Measurements from ENCODE around the gene TBC1D22A. TPM values are rescaled to one million over a fixed set of nuclear protein-coding genes. Genes with fewer than 3 reads are reported as not detected.

TBC1D22A gene
- total RNA-seq, 1 experiment from 2014 or later = 18.2 TPM

DNA sequence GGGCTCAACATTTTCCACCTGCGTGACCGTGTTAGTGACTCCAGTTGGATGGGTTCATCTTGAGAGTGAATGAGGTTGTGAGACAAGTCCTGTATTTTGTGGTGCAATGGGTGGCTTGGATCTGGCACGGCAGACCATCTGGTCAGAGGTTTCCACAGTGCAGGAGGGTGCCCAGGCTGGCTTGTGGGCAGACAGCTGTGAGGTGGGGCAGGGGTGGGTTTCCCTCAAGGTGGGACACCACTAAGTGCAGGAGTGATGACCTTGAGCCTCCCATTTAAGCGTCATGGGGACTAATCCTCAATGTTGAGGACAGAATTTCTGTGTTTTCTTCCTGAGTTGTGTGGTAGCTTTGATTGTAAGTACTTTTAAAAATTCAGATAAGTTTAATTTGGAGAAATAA lies 220.6 kb downstream of the TBC1D22A start:
- H3K9me3 ChIP-seq = no peaks in the 10 kb centered on the region
- DNase-seq = no peak

DNA sequence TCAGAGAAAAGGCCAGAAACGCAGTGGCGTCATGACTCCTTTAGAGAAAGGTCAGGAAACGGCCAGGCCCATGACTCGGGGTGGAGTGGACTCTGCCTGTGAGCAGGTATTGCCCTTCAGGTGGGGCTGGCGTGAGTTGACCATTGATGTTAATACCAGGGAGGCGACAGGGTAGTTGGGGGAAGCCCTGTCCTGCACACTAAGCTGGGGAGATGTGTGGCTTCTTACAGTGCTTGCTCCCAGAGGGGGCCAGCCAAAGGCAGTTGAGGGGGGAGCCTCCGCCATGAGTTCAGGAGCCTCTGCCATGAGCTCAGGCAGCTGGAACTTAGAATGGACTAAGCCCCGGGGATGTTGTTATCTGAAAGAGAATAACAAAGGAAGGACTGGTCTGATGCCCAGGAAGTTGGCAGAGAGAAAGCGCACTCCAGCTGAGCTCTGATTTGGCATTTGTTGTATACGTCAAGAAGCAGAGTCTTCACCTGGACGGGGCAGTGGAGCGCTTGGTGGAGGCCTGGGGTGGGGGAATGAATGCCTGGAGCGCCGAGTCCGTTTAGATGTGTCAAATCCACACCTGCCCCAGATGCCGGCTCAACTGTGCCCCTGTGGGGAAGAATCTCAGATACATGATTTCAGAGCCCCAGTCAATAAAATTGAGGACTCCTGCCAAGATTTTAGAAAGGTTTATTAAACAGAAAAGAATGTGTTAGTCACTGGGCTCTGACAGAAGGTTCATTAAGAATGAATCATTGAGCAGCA lies 222.5 kb downstream of the TBC1D22A start:
- Histone ChIP-seq H3K27me3 (no peaks in the 10 kb centered on the region), H3K9me3 (no peaks in the 10 kb centered on the region), H3K4me3 (no peak overlapping the region), H3K36me3 (peaks cover 5% of the 10 kb centered on the region)
- peak; percentile 87 for DNase-seq

More for the DNA sequence above, 220.6 kb downstream of the TBC1D22A start:
- Histone ChIP-seq H3K4me3 (no peak overlapping the region), H3K27me3 (no peaks in the 10 kb centered on the region), H3K36me3 (peaks cover 5% of the 10 kb centered on the region)

DNA sequence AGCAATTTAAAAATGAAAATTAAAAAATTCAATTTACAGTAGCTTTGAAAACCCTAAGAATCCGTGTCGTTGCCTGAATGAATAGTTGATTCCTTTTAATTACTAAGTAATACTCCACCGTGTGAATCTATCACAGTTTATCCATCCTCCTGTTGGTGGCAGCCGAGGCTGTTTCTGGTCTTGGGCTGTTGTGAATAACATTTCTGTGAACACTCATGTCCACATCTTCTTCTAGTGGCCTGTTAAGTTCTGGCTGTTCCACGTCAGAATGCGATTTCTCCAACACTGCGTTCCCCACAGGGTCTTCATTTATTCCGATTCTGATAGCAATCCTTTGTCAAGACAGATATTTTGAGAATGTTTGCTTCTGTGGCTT lies 223.0 kb downstream of the TBC1D22A start:
- H3K9me3 ChIP-seq = no peaks in the 10 kb centered on the region
- H3K4me3 ChIP-seq = no peak overlapping the region
- DNase-seq = no peak
- no peaks in the 10 kb centered on the region for H3K27me3 ChIP-seq
- H3K36me3 ChIP-seq = peaks cover 1% of the 10 kb centered on the region

DNA sequence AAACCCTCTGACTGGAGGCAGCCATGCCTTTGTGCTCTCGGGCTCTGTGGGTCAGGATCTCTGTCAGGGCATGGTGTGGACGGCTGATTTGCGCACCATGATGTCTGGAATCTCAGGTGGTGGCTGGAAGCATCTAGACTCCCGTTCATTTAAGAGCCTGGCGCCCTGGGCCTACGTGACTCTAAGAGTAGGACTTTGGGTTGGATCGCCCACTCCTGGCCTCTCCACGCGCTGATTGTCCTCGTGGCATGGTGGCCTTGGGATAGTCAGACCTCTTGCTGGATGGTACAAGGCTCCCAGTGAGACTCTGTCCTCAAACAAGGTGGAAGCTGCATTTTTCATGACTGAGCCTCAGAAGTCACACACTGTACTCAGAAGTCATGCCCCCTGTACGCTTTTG lies 224.3 kb downstream of the TBC1D22A start:
- DNase-seq = no peak
- H3K27me3 ChIP-seq = no peaks in the 10 kb centered on the region

DNA sequence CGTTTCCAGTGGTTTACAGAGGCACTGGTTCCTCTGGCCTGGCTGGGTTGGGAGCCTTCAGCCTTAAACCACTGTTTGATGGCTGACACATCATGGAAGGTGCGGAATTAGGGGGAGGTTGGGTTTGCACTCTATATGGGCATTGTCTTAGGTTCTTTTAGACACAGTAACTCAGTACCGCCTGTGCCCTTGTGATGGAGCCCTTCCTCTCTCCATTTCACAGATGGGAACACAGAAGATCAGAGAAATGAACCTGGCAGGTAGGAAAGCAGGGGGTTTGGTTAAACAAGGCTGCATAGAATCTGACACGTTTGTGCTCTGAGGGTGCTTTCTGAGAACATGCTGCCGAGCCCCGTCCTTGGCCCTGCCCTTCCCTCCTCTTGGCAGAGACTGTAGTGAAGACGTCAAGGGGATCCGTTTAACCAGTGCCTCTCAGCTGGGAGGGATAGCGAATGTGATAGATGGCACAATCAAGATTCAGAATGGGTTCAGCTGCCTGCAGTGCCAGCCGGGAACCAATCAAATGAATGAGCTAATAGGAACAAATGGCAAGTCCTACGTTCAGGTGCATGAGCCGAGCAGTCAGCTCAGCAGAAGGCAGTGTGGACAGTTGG lies 228.6 kb downstream of the TBC1D22A start:
- Histone ChIP-seq H3K36me3 (no peaks in the 10 kb centered on the region), H3K9me3 (no peaks in the 10 kb centered on the region), H3K4me3 (no peak overlapping the region), H3K27me3 (no peaks in the 10 kb centered on the region)
- DNase-seq = no peak

More for the DNA sequence above, 224.3 kb downstream of the TBC1D22A start:
- H3K4me3 ChIP-seq = no peak overlapping the region
- H3K9me3 ChIP-seq = no peaks in the 10 kb centered on the region
- no peaks in the 10 kb centered on the region for H3K36me3 ChIP-seq

DNA sequence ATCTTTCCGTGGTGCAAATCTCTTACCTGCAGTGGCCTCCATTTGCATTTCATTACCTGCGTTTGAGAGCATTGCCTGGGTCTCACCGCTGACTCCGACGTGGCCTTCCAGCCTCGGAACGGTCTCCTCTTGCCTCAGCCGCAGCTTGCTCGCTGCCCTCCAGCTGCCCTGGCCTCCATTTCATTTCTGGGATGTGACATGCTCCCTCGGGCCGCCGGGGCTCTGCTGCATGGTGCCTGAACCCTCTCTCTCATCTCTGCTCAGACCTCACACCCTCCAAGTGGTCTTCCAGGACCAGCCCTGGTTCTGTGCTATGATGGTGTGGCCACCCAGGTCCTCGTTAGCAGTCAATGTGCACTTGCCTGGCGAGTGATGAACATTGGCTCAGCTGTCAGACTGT lies 229.2 kb downstream of the TBC1D22A start:
- Histone ChIP-seq H3K36me3 (no peaks in the 10 kb centered on the region), H3K9me3 (no peaks in the 10 kb centered on the region), H3K27me3 (no peaks in the 10 kb centered on the region), H3K4me3 (no peak overlapping the region)
- DNase-seq = no peak

DNA sequence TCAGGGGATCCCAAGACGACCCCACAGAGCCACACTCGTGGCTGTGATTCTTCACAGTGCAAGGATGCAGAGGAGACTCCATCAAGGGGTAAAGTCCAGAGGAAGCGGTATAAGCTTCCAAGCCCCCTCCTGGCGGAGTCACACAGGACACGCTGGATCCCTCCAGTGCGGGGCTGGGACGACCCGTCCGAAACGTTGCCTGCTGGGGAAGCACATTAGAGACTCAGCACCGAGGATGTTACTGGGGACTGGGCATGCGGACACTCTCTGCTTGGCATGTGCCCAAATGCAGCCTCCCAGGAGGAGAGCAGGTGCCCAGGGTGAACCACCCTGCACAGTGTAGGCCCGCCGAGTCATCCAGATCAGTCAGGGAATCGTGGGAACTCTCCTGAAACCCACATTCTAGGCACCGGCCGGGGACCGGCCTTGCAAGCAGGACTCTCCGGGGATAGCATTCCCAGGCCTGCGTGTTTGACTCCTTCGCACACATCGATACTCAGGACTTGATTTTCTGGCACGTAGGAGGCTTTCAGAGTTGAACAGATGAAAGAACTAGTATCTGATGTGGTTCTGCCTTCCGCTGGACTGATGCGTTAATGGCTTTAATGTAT lies 229.8 kb downstream of the TBC1D22A start:
- no peaks in the 10 kb centered on the region for H3K9me3 ChIP-seq
- H3K36me3 ChIP-seq = no peaks in the 10 kb centered on the region
- no peak overlapping the region for H3K4me3 ChIP-seq
- H3K27me3 ChIP-seq = no peaks in the 10 kb centered on the region
- DNase-seq = no peak

DNA sequence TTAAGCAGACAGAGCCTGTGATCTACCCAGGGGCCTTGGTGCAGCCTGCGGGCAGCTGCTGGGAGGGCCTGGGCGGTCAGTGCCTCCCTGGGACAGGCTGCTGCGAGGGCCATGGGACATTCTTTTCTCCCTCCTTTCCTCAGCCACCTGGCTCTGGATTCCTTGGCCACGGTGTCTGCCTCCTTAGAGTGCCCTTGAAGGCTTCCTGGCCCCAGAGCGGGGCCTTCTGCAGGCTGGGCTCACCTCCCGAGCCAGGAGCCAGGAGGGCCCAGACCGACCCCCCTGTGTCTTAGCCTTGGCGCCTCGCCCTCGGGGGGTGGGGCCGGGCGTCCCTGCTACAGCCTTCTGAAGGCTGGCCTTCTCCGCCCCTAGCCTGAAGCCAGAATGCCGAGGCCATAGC lies 231.2 kb downstream of the TBC1D22A start:
- DNase-seq = no peak
- Histone ChIP-seq H3K27me3 (no peaks in the 10 kb centered on the region), H3K4me3 (no peak overlapping the region), H3K9me3 (no peaks in the 10 kb centered on the region), H3K36me3 (no peaks in the 10 kb centered on the region)

DNA sequence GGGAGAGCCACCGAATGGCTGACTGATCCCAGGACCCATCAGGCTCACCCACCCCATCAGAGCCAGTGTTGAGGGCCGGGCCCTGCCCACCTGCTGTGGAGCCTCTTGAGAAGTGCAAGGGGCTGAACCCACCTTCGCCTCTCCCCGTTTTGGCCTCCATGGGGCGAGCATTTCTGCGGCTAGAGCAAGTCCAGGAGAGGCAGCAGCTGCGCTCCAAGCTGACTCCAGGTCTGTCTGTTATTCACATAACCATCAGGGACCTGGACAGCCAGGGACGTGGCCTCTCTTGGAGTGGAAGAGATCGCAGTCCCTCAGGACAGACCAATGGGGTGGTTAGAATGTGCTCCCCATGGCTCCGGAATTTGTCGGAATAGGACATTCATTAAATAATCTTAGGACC lies 231.8 kb downstream of the TBC1D22A start:
- no peak for DNase-seq
- Histone ChIP-seq H3K27me3 (no peaks in the 10 kb centered on the region), H3K9me3 (no peaks in the 10 kb centered on the region), H3K4me3 (no peak overlapping the region), H3K36me3 (no peaks in the 10 kb centered on the region)

DNA sequence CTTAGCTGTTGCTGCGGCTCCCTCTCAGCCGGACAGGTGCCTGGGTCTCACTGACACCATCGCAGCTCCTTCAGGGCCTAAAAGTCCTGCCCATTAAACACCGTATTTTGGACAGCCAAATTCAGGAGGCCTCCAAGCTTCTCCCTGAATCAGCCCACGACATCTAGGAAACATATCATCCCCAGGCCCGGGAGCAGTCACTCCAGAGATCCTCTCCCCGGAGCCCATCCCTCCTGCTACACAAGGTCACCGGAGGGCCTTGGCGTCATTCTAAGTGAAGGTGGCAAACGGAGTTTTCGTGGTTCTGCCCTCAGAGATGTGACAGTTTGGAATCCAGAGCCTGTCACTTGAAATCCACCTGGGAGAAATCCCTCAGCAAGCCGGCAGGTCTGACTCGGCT lies 232.5 kb downstream of the TBC1D22A start:
- DNase-seq = no peak
- H3K9me3 ChIP-seq = no peaks in the 10 kb centered on the region
- H3K36me3 ChIP-seq = no peaks in the 10 kb centered on the region
- H3K4me3 ChIP-seq = no peak overlapping the region
- H3K27me3 ChIP-seq = no peaks in the 10 kb centered on the region

DNA sequence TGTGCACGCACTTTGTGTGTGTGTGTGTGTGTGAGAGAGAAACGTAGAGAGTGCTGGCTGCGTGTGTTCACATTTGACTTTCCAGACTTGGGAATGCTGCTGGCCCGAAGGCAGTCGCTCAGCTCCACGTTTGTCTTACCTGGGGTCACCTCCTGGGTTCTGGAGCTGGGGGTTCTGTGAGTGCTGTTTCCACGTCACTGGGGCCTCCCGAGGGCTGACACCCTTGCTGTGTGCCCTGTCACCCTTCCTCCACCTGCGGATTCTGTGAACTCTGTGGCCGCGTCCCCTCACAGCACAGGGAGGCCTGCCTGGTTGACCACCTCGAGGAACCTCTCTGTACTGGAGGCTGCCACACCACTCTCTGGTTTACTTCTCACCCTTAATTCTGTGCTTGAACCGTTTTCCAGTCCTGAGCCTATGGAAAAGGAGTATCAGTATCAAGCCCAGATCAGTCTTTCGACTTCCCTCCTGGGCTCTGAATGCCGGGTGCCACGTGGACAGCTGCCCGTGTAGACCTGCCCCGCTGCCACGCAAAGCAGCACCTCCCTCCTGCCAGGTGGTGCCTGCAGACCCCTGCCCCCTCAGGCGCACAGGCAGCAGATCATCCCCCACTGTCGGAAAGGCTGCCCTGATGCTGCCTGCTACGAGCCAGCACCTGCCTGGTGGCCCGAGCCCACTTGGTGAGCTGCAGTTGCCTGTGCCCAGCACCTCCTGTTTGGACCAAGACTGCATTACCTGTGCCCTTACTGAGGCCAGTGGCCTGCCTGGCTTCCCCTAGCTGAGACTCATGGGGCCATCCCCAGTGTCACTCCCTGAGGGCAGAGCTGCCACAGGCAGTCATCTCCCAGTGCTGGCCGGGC lies 233.3 kb downstream of the TBC1D22A start:
- H3K9me3 ChIP-seq = no peaks in the 10 kb centered on the region
- H3K36me3 ChIP-seq = no peaks in the 10 kb centered on the region
- no peak overlapping the region for H3K4me3 ChIP-seq
- H3K27me3 ChIP-seq = no peaks in the 10 kb centered on the region
- no peak for DNase-seq

DNA sequence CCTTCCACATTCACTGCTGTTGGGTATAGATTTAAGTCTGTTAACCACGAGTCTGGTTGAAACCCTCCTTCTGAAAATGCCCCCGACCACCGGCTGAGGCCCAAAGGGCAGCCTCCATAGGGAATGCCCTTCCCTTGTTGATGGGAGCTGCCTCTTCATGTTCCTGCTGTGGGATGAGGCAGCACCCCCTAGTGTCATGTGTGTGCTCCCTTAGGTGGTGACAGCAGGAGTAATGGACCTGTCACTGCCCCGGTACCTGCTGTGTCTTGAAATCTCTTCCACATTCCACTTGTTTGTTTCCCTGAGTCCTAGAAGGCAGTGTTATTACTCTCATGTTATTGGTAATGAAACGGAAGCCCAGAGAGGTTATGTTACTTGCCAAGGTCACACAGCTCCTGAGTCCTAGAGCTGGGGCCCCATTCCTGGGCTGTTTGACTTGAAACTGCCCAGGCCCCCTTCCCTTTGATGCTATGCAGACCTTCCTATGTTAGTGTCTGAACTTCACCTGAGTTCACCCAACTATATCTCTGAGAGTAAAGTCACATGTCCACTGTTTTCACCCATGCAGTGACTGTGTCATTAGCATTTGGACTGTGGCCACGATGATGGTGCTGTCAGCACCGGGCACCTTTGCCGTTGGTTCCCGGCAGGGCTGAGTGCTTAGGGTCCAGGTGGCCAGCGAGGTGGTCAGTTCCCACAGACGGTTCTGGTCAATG lies 234.3 kb downstream of the TBC1D22A start:
- Histone ChIP-seq H3K36me3 (no peaks in the 10 kb centered on the region), H3K9me3 (no peaks in the 10 kb centered on the region), H3K4me3 (no peak overlapping the region), H3K27me3 (no peaks in the 10 kb centered on the region)
- no peak for DNase-seq

DNA sequence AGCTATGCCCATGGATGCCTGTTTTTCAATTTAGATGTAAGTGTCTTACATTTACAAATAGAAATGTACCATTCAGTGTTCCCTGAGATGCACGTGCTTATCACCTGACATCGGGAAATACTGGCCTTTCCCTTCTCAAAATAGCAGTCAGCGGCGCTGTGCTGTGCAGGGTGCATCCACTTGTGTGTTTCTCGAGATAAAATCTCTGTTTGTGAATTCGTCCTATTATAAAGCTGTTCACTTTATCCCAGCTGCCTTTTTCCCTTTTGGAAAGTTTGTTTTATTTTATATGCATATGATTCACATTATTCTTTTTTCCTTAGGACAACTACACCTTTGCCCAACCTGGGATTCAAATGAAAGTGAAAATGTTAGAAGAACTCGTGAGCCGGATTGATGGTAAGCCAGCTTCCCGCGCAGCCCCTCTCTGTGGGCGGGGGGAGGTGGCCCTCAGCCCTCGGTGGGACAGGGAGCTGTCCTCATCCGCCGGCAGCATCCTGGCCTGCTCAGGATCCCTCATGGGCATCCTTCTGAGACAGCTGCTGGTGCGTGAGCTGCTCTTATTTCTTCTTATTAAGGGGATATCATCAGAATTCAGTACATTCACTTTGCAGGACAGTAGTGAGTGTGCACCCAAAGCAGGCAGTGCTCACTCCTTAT lies 235.0 kb downstream of the TBC1D22A start:
- no peak overlapping the region for H3K4me3 ChIP-seq
- DNase-seq = no peak
- no peaks in the 10 kb centered on the region for H3K27me3 ChIP-seq
- H3K36me3 ChIP-seq = no peaks in the 10 kb centered on the region
- no peaks in the 10 kb centered on the region for H3K9me3 ChIP-seq

DNA sequence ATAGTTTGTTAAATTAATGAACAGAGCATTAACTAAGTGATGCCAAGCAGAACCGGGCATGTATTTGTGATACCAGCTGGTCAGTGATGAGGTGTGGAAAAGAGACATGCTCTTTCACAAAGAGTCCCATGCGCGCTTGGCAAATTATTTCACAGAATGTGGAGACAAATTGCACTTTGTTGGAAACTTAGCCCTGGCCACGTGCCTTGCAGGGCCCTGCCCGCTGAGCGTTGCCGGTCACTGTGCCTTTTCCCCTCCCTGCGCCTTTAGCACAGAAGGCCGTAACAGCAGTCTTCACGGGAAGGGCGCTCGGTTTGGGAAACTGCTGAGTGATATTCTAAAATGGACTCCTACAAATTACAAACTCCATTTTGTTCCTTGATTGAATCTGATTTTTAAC lies 235.9 kb downstream of the TBC1D22A start:
- no peaks in the 10 kb centered on the region for H3K27me3 ChIP-seq

DNA sequence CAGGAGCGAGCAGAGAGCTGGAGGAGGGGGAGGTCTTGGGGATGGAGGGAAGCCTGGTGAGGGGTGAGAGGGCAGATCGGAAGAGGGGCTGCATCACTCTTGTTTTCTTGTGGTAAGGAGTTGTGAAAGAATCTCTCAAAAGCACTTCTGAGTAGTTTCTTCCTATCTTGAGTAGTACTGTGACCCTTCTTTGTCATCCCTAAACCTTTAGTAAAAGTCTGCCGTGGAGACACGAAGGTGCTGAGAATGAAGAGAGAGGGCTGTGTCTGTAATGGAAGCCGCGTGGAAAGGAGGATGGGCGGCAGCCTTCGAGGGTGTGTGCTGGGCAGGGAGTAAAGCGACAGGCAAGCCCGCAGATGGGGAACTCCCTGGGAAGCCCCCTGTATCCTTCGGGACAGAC lies 237.8 kb downstream of the TBC1D22A start:
- H3K4me3 ChIP-seq = no peak overlapping the region
- H3K9me3 ChIP-seq = no peaks in the 10 kb centered on the region
- no peaks in the 10 kb centered on the region for H3K27me3 ChIP-seq
- no peaks in the 10 kb centered on the region for H3K36me3 ChIP-seq
- no peak for DNase-seq

More for the DNA sequence above, 235.9 kb downstream of the TBC1D22A start:
- Histone ChIP-seq H3K36me3 (no peaks in the 10 kb centered on the region), H3K4me3 (no peak overlapping the region), H3K9me3 (no peaks in the 10 kb centered on the region)
- DNase-seq = no peak

DNA sequence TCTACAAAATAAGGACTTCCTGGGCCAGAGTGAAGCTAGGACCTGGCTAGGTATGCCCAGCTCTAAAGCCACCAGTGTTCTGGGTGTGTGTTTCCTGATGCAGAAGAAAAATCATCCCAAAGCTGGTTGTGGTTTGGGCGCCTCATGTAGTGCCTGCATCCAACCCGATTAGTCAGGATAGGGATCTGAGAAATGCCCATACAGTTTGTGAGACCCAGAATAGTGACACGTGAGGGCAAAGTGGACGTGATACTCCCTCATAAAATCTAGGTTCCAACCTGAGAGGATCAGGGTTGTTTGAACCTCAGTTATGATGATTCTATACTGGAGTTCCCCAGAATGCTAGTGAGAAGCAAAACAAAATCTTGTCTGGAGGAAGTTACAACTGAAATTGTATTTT lies 238.4 kb downstream of the TBC1D22A start:
- Histone ChIP-seq H3K27me3 (no peaks in the 10 kb centered on the region), H3K9me3 (no peaks in the 10 kb centered on the region), H3K36me3 (no peaks in the 10 kb centered on the region), H3K4me3 (no peak overlapping the region)
- no peak for DNase-seq

Data from MG63 (cell line).